Measurements from ENCODE around the gene S100A6. TPM values are rescaled to one million over a fixed set of nuclear protein-coding genes. Genes with fewer than 3 reads are reported as not detected.

Gene S100A6
- total and polyA plus RNA-seq, 2 donors (not counting 3 experiments of a cell fraction or from before 2014, with no cell fraction given), result 552 to 908 TPM

DNA sequence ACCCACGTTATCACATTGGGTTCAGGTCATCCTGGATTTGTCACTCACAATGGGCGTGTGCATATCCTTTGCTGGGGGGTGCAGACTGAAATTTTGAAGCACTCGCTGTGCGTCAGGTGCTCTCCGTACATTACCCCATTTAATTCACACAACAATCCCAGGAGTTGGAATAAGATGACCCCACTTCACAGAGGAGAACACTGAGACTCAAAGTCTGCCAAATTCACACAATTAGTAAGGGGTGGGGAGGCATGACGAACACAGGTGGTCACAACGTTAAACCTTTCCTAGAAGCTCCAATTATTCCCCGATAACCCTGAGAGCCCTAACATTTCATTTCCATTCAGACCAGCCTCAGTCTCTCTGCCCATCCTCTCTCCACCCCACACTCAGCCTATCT lies 33.7 kb upstream of the S100A6 start:
- Histone ChIP-seq H3K4me3 (replicated peaks in 1 of 3; ENCODE audit: insufficient read depth in 1 of 3, low read depth in 1 of 3, low read length in 3 of 3) (no peak overlapping the region), H3K79me2 (ENCODE audit: control insufficient read depth, insufficient read depth, low read length) (no peaks in the 10 kb centered on the region), H3K4me2 (ENCODE audit: insufficient read depth, low read length) (no peak overlapping the region), H3K27me3 (ENCODE audit: control insufficient read depth in 2 of 2, insufficient read depth in 2 of 2, low read length in 2 of 2) (no peaks in the 10 kb centered on the region), H3K9me3 (replicated peaks; ENCODE audit: control insufficient read depth, insufficient read depth, low read length) (no peaks in the 10 kb centered on the region), H4K20me1 (replicated peaks; ENCODE audit: control insufficient read depth, extremely low read depth, insufficient read depth, low read length) (no peaks in the 10 kb centered on the region), H3K9ac (replicated peaks; ENCODE audit: extremely low read depth, insufficient read depth, low read length) (no peak overlapping the region), H3K27ac (ENCODE audit: insufficient read depth, low read depth, low read length) (no peak overlapping the region), H3K9me1 (replicated peaks; ENCODE audit: control insufficient read depth, extremely low read depth, insufficient read depth, low read length) (no peaks in the 10 kb centered on the region), H2AFZ (ENCODE audit: low read depth, low read length) (no peak overlapping the region), H3K4me1 (ENCODE audit: control insufficient read depth, extremely low read depth, insufficient read depth, low read length) (peaks cover 37% of the 10 kb centered on the region), H3K36me3 (ENCODE audit: control insufficient read depth in 2 of 2, extremely low read depth in 1 of 2, insufficient read depth in 2 of 2, low read length in 2 of 2) (no peaks in the 10 kb centered on the region)
- ChIA-PET POLR2A (no interaction called here), CTCF (interaction anchor here (1.0 to 6.3 kb wide), 7 partner anchors 8 to 158 kb away, joined by 3 to 216 read pairs (median 19); partner anchors contain the start of genes INTS3, S100A1, S100A13 and S100A6)
- TF ChIP-seq GATA2 (IDR thresholded peaks at IDR 0.05; ENCODE audit: insufficient read depth, insufficient read length, low read depth, low read length) (no peak), FOS (IDR thresholded peaks at IDR 0.05; ENCODE audit: borderline replicate concordance, insufficient read depth, low read length) (no peak), EZH2 (IDR thresholded peaks at IDR 0.05; ENCODE audit: borderline replicate concordance, low read depth, low read length, severe bottlenecking) (no peak), POLR2AphosphoS5 (IDR thresholded peaks at IDR 0.05; ENCODE audit: insufficient read depth, low read depth, low read length) (no peak), CTCF (IDR thresholded peaks at IDR 0.05; ENCODE audit: extremely low read depth in 1 of 2, insufficient read depth in 1 of 2, low read depth in 1 of 2, low read length in 2 of 2) (no peak), MAX (IDR thresholded peaks at IDR 0.05; ENCODE audit: insufficient read depth, insufficient read length) (no peak), POLR2A (IDR thresholded peaks at IDR 0.05; ENCODE audit: low read depth, low read length) (no peak), JUN (IDR thresholded peaks at IDR 0.05; ENCODE audit: borderline replicate concordance, insufficient read depth, insufficient read length, low read depth) (no peak), MYC (IDR thresholded peaks at IDR 0.05; ENCODE audit: low read depth, low read length) (no peak)
- BruUV-seq (replicated peaks), result no TSS peak
- DNase-seq (ENCODE audit: low read depth, low spot score) (no peak), FAIRE-seq (no peak)
- intact Hi-C loops (cut with micrococcal nuclease), result loop anchor here (2.0 kb wide), 1 partner anchor 217 kb away; no protein-coding TSS in a partner anchor
- dilution Hi-C loops (cut with MboI; ENCODE audit: extremely low pct_ligation_motif_present, low sequenced_read_pairs), result no loop called here
